ENCODE measurements around the gene IFT74.

- TF ChIP-seq CTCF (conservative IDR thresholded peaks at IDR 0.05; ENCODE audit: low read depth, low read length) (no peak), EZH2 (IDR thresholded peaks at IDR 0.05; ENCODE audit: low read length, unreplicated experiment) (no peak), EZH2phosphoT487 (IDR thresholded peaks at IDR 0.05; ENCODE audit: borderline replicate concordance, low read length) (no peak)
Measured at GRCh38 chr9:26955222-26955903, 849 bp upstream of the IFT74 start.
